Measurements from ENCODE around the gene BMERB1.

BMERB1 gene

DNA sequence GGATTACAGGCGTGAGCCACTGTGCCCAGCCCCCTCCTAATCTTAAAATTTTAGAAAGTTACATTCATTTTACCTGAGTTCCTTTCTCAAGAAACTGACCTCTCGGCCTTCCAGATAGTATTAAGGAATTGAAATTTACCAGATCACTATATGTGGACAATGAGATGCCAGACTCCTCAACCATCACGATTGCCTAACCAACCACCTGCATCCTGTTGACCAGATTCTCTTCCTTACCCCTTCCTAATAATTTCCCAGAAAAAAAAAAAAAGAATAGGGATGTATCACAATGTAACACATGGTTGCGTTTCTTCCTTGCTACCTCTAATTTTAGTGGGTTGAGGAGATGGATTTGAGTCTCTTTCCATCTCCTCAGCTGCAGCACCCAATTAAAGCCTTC lies 72.1 kb downstream of the BMERB1 start:
- no peak overlapping the region for H3K4me3 ChIP-seq (replicated peaks in 1 of 2; ENCODE audit: low read depth in 2 of 2, low read length in 2 of 2)
- no peak for DNase-seq (ENCODE audit: low read depth in 2 of 2)
- TF ChIP-seq, protein P1, sequence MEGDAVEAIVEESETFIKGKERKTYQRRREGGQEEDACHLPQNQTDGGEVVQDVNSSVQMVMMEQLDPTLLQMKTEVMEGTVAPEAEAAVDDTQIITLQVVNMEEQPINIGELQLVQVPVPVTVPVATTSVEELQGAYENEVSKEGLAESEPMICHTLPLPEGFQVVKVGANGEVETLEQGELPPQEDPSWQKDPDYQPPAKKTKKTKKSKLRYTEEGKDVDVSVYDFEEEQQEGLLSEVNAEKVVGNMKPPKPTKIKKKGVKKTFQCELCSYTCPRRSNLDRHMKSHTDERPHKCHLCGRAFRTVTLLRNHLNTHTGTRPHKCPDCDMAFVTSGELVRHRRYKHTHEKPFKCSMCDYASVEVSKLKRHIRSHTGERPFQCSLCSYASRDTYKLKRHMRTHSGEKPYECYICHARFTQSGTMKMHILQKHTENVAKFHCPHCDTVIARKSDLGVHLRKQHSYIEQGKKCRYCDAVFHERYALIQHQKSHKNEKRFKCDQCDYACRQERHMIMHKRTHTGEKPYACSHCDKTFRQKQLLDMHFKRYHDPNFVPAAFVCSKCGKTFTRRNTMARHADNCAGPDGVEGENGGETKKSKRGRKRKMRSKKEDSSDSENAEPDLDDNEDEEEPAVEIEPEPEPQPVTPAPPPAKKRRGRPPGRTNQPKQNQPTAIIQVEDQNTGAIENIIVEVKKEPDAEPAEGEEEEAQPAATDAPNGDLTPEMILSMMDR (IDR thresholded peaks at IDR 0.05; ENCODE audit: low read depth, low read length): no peak

DNA sequence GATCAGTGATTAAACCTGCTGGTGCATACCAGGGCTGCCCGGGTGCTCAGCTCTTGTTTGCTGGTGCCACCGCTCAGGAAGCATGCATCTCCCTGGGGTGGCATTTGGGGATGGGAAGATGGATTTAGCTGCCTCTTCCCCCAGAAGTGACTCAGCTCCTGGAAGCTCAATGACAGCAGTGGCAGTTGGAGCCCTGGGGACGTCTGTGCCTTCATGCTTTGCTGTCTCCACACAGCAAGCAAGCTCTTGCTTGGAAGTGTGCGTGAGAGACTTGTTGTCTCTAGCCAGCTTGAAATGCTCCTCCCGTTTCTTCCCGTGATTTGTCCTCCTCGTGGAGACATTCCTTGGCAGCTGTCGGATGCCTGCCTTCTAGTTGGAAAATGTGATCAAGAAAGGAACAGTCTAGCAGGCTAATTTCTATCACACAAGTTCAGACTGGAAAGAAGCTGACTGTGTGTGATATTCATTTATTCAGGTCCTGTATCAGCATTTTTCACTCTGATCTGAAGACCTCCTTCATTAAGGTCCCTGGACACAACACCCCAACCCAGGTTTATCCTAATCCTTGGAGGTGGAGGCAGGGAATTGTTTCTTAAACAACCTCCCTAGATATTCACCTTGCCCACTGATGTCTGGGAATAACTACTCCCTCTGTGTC lies 73.0 kb downstream of the BMERB1 start:
- peak; percentile 45 to 69 for DNase-seq (ENCODE audit: low read depth in 2 of 2)
- TF ChIP-seq, protein P1 (IDR thresholded peaks at IDR 0.05; ENCODE audit: low read depth, low read length): no peak
- H3K4me3 ChIP-seq (replicated peaks in 1 of 2; ENCODE audit: low read depth in 2 of 2, low read length in 2 of 2): no peak overlapping the region

GRCh38 chr16:15507959-15508627 lies 73.7 kb downstream of the BMERB1 start:
- no peak overlapping the region for H3K4me3 ChIP-seq (replicated peaks in 1 of 2; ENCODE audit: low read depth in 2 of 2, low read length in 2 of 2)
- no peak for DNase-seq (ENCODE audit: low read depth in 2 of 2)
- TF ChIP-seq, protein P1 (IDR thresholded peaks at IDR 0.05; ENCODE audit: low read depth, low read length): no peak

- TF ChIP-seq, protein P1 (IDR thresholded peaks at IDR 0.05; ENCODE audit: low read depth, low read length): no peak
- H3K4me3 ChIP-seq (replicated peaks in 1 of 2; ENCODE audit: low read depth in 2 of 2, low read length in 2 of 2): no peak overlapping the region
- DNase-seq (ENCODE audit: low read depth in 2 of 2): no peak
These were observed 74.7 kb downstream of the BMERB1 start for GRCh38 chr16:15509051-15509592.

DNA sequence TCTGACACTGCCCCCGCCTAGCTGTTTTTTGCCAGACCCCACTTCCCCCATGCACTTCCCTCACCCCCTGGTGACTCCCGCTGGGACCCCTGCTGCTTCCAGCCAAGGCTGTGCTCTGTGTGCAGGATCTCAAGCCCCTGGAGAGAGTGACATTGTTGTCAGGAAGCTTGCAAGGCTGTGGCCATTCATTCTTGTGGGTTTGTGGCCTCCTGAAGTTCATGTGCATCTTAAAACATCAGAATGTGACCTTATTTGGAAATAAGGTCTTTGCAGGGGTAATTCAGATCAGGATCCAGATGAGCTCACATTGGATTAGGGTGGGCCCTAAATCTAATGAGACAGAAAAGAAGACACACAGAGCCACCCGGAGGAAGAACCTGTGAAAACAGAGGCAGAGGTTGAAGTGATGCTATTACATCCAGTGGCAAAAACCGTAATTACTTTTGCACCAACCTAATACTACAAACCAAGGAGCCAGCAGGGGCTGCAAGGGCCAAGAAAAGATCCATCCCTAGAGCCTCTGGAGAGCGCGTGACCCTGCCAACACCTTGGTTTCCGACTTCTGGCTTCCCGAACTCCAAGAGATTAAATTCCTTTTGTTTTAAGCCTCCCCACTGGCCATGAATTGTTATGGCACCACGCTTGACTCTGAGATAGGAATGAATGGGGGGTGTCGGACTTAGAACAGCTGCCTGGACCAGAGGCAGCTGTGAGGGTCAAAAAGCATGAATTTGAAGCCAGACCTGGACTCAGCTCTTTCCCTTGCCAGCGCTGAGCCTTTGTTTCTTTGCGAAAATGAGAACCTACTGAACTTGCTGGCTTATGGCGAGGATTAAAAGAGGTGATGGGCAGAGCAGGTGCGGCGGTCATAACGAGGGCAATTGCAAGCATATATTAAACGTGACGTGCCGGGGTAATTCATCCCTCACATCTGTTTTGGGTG lies 75.5 kb downstream of the BMERB1 start:
- peak in 1 of 2 donors; percentile 21 for DNase-seq (ENCODE audit: low read depth in 2 of 2)
- H3K4me3 ChIP-seq (replicated peaks in 1 of 2; ENCODE audit: low read depth in 2 of 2, low read length in 2 of 2): no peak overlapping the region
- TF ChIP-seq, protein P1 (IDR thresholded peaks at IDR 0.05; ENCODE audit: low read depth, low read length): no peak

DNA sequence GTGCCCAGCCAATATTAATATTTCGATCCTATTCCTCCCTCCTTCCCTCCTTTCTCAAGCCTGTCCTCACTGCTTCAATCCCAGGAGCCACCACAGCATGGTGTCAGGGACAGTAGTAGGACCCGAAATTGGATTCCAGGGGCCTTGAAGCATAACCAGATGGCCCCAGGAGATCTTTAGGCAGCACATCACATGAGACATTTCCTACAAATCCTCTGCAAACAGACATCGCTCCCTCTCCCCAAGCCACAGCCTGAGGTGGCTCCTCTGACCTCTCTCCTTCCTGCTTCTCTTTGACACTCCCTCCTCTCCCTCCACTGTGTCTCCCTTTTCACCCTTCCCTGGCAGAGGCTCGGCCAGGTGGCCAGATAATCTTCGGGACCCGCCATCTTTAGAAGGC lies 76.6 kb downstream of the BMERB1 start:
- no peak for DNase-seq (ENCODE audit: low read depth in 2 of 2)
- H3K4me3 ChIP-seq (replicated peaks in 1 of 2; ENCODE audit: low read depth in 2 of 2, low read length in 2 of 2): no peak overlapping the region
- TF ChIP-seq, protein P1 (IDR thresholded peaks at IDR 0.05; ENCODE audit: low read depth, low read length): no peak

Measured in cardiac fibroblast (primary cell).